ENCODE data around the gene ABCG1. TPM values are rescaled to one million over a fixed set of nuclear protein-coding genes. Genes with fewer than 3 reads are reported as not detected.
"Not testable (repeated sequence)": the region's sequence is repeated elsewhere in the genome, so short reads cannot be mapped to it uniquely, and the experiment has no call there.

Gene ABCG1
- total RNA-seq = 11.1 TPM
- long read RNA-seq, transcript ABCG1-203 (15 exons, 3,034 nt) = minor isoform, 8 of 38 reads
- long read RNA-seq, transcript ABCG1-205 (15 exons, 2,998 nt) = major isoform, 15 of 38 reads
- long read RNA-seq, partial matches to known transcripts = 6 of 38 reads
- long read RNA-seq, other reads (novel, unspliced or antisense) = 9 of 38 reads

GRCh38 chr21:42218836-42219605 is at the start of gene ABCG1:
ABCG1 (plus strand) TSS chr21:42219140; CDS start chr21:42219263, 123 bp downstream.
- intact Hi-C loops (cut with micrococcal nuclease) = no loop called here
- ATAC-seq = peak; percentile 81
- peak; percentile 78 for DNase-seq

GRCh38 chr21:42169758-42170157 is 49.2 kb upstream of the ABCG1 start:
- intact Hi-C loops (cut with micrococcal nuclease) = loop anchor here (10.0 kb wide), 1 partner anchor 85 kb away; no protein-coding TSS in a partner anchor
- peak; percentile 32 for ATAC-seq
- no peak for DNase-seq

- intact Hi-C loops (cut with micrococcal nuclease) = no loop called here
- peak; percentile 70 for ATAC-seq
- peak; percentile 56 for DNase-seq
These were observed 47.6 kb upstream of the ABCG1 start for GRCh38 chr21:42171091-42172053.

- no peak for DNase-seq
- intact Hi-C loops (cut with micrococcal nuclease) = no loop called here
- ATAC-seq = no peak
These were observed 46.1 kb upstream of the ABCG1 start for GRCh38 chr21:42172596-42173483.

- DNase-seq (no peak), ATAC-seq (no peak)
- intact Hi-C loops (cut with micrococcal nuclease) = no loop called here
These were observed 44.8 kb upstream of the ABCG1 start for GRCh38 chr21:42174173-42174572.

- intact Hi-C loops (cut with micrococcal nuclease) = no loop called here
- no peak for DNase-seq
These were observed 43.7 kb upstream of the ABCG1 start for GRCh38 chr21:42175110-42175710.

GRCh38 chr21:42176859-42177258 is 42.1 kb upstream of the ABCG1 start:
- ATAC-seq = no peak

More at GRCh38 chr21:42175110-42175710, 43.7 kb upstream of the ABCG1 start:
- ATAC-seq = no peak

GRCh38 chr21:42179316-42179715 is 39.6 kb upstream of the ABCG1 start:
- ATAC-seq = no peak
- DNase-seq = no peak
- intact Hi-C loops (cut with micrococcal nuclease) = no loop called here

More at GRCh38 chr21:42176859-42177258, 42.1 kb upstream of the ABCG1 start:
- no peak for DNase-seq
- intact Hi-C loops (cut with micrococcal nuclease) = no loop called here

GRCh38 chr21:42180001-42180400 is 38.9 kb upstream of the ABCG1 start:
- DNase-seq; ATAC-seq; intact Hi-C loops (cut with micrococcal nuclease): not testable (repeated sequence)

GRCh38 chr21:42182713-42183371 is 36.1 kb upstream of the ABCG1 start:
- ATAC-seq (peak; percentile 59), DNase-seq (no peak)
- intact Hi-C loops (cut with micrococcal nuclease) = no loop called here

- intact Hi-C loops (cut with micrococcal nuclease) = no loop called here
- no peak for ATAC-seq
- DNase-seq = no peak
These were observed 35.3 kb upstream of the ABCG1 start for GRCh38 chr21:42183374-42184266.

- DNase-seq (no peak), ATAC-seq (no peak)
- intact Hi-C loops (cut with micrococcal nuclease) = no loop called here
These were observed 32.3 kb upstream of the ABCG1 start for GRCh38 chr21:42186591-42186990.

- intact Hi-C loops (cut with micrococcal nuclease) = no loop called here
- ATAC-seq (peak; percentile 78), DNase-seq (peak; percentile 49)
These were observed 30.8 kb upstream of the ABCG1 start for GRCh38 chr21:42187976-42188653.

GRCh38 chr21:42188663-42189062 is 30.3 kb upstream of the ABCG1 start:
- ATAC-seq (no peak), DNase-seq (no peak)
- intact Hi-C loops (cut with micrococcal nuclease) = no loop called here

GRCh38 chr21:42189431-42189830 is 29.5 kb upstream of the ABCG1 start:
- intact Hi-C loops (cut with micrococcal nuclease) = no loop called here
- ATAC-seq (no peak), DNase-seq (no peak)

- intact Hi-C loops (cut with micrococcal nuclease) = no loop called here
- DNase-seq (no peak), ATAC-seq (no peak)
These were observed 29.0 kb upstream of the ABCG1 start for GRCh38 chr21:42189860-42190485.
